ENCODE measurements around the gene OR1J1.

Gene OR1J1

GRCh38 chr9:122477826-122478225 is at the start of gene OR1J1:
Gene OR1J1 (minus strand): TSS chr9:122477926. CDS start chr9:122477926, 0 bp downstream.
- DNase-seq, result no peak

GRCh38 chr9:122527193-122527592 is 49.5 kb upstream of the OR1J1 start, which contains the start of gene OR1N1:
Gene OR1N1 (minus strand): TSS chr9:122527293. CDS start chr9:122527293, 0 bp downstream.
- DNase-seq, result no peak

GRCh38 chr9:122526602-122527001 is 48.9 kb upstream of the OR1J1 start:
- no peak for DNase-seq

GRCh38 chr9:122519376-122519775 is 41.6 kb upstream of the OR1J1 start:
- no peak for DNase-seq

GRCh38 chr9:122518841-122519240 is 41.1 kb upstream of the OR1J1 start, which contains the start of gene OR1J4:
Gene OR1J4 (plus strand): TSS chr9:122519141. CDS start chr9:122519141, 0 bp downstream.
- no peak for DNase-seq

- no peak for DNase-seq
These were observed 40.5 kb upstream of the OR1J1 start for GRCh38 chr9:122518226-122518625.

GRCh38 chr9:122510502-122510901 is 32.8 kb upstream of the OR1J1 start, which contains the start of gene OR1J2:
Gene OR1J2 (plus strand): TSS chr9:122510802. CDS start chr9:122510802, 0 bp downstream.
- no peak for DNase-seq

- no peak for DNase-seq
These were observed 29.2 kb upstream of the OR1J1 start for GRCh38 chr9:122506964-122507363.

GRCh38 chr9:122498883-122499288 is 21.2 kb upstream of the OR1J1 start:
- DNase-seq, result no peak

GRCh38 chr9:122479062-122479461 is 1.3 kb upstream of the OR1J1 start:
- DNase-seq, result no peak

- DNase-seq, result no peak
These were observed 380 bp downstream of the OR1J1 start for GRCh38 chr9:122477346-122477745.

- DNase-seq, result no peak
These were observed 2.0 kb downstream of the OR1J1 start for GRCh38 chr9:122475717-122476116.

GRCh38 chr9:122474561-122474960 is 3.2 kb downstream of the OR1J1 start:
- no peak for DNase-seq

- no peak for DNase-seq
These were observed 9.0 kb downstream of the OR1J1 start for GRCh38 chr9:122468735-122469134.

- DNase-seq, result no peak
These were observed 11.3 kb downstream of the OR1J1 start for GRCh38 chr9:122466456-122466855.

- DNase-seq, result peak; percentile 82
These were observed 12.8 kb downstream of the OR1J1 start for GRCh38 chr9:122464633-122465567.

- DNase-seq, result no peak
These were observed 13.7 kb downstream of the OR1J1 start for GRCh38 chr9:122463828-122464632.

- DNase-seq, result no peak
These were observed 19.9 kb downstream of the OR1J1 start for GRCh38 chr9:122457787-122458186.

- no peak for DNase-seq
These were observed 21.6 kb downstream of the OR1J1 start for GRCh38 chr9:122456123-122456522.

GRCh38 chr9:122453677-122454135 is 24.0 kb downstream of the OR1J1 start:
- DNase-seq, result no peak

GRCh38 chr9:122446819-122447484 is 30.8 kb downstream of the OR1J1 start:
- DNase-seq, result no peak

- no peak for DNase-seq
These were observed 32.5 kb downstream of the OR1J1 start for GRCh38 chr9:122445155-122445749.
